Vagina (tissue), 2 donors: Measurements from ENCODE around the gene IL17RA.

Experiments
- CTCF ChIP-seq, 3 experiments: fragments of 450-650 bp in 2 of 3; fragments of 200-600 bp in 1 of 3; sonication (generic) in 1 of 3; IDR thresholded peaks; one replicate each; pipeline ENCODE4 v1.5.1; 2017 to 2019; ENCODE audit warnings: antibody characterized with exemption in 3 of 3, mild to moderate bottlenecking in 2 of 3, moderate library complexity in 2 of 3
- POLR2A ChIP-seq, 2 donors: fragments of 450-650 bp; IDR thresholded peaks; one replicate each; pipeline ENCODE4 v1.6.1; 2017; ENCODE audit warnings: antibody characterized with exemption in 2 of 2, mild to moderate bottlenecking in 2 of 2, moderate library complexity in 2 of 2
- POLR2AphosphoS5 ChIP-seq, 2 donors: sonication (generic); formaldehyde crosslinking; IDR thresholded peaks; one replicate each; pipeline ENCODE4 v1.9.0; 2017; ENCODE audit warnings: antibody characterized with exemption in 2 of 2, mild to moderate bottlenecking in 2 of 2, low read depth in 1 of 2; ENCODE audit not compliant: insufficient read depth in 1 of 2

GRCh38 chr22:17131686-17132085 lies 46.9 kb downstream of the IL17RA start:
- TF ChIP-seq POLR2A (IDR thresholded peaks at IDR 0.05) (no peak), CTCF (IDR thresholded peaks at IDR 0.05) (no peak), POLR2AphosphoS5 (IDR thresholded peaks at IDR 0.05; ENCODE audit: insufficient read depth in 1 of 2, low read depth in 1 of 2) (no peak)
